HG03558 (cell line): Measurements from ENCODE around the gene MYO16.

Experiments used
- ATAC-seq: cut with Tn5 transposase; IDR thresholded peaks from one replicate; pipeline ENCODE4 v1.9.1; 2021; ENCODE audit warnings: moderate number of reproducible peaks; ENCODE audit not compliant: unreplicated experiment; ENCODE audit errors: extremely low read depth

MYO16 gene

GRCh38 chr13:109159650-109160309 lies 530.4 kb downstream of the MYO16 start:
- no peak for ATAC-seq

GRCh38 chr13:109160357-109160756 lies 530.9 kb downstream of the MYO16 start:
- peak; percentile 31 for ATAC-seq

- ATAC-seq: no peak
Observed at GRCh38 chr13:109160887-109161669, 531.7 kb downstream of the MYO16 start.

- peak; percentile 58 for ATAC-seq
Observed at GRCh38 chr13:109162248-109163036, 533.0 kb downstream of the MYO16 start.

GRCh38 chr13:109163037-109163379 lies 533.6 kb downstream of the MYO16 start:
- no peak for ATAC-seq

GRCh38 chr13:109165417-109165904 lies 536.0 kb downstream of the MYO16 start:
- no peak for ATAC-seq

- ATAC-seq: peak; percentile 18
Observed at GRCh38 chr13:109166804-109167203, 537.4 kb downstream of the MYO16 start.

GRCh38 chr13:109172136-109172535 lies 542.7 kb downstream of the MYO16 start:
- ATAC-seq: no peak

- ATAC-seq: no peak
Observed at GRCh38 chr13:109175666-109176065, 546.3 kb downstream of the MYO16 start.

- ATAC-seq: no peak
Observed at GRCh38 chr13:109180905-109181425, 551.6 kb downstream of the MYO16 start.

GRCh38 chr13:109182777-109183465 lies 553.5 kb downstream of the MYO16 start:
- no peak for ATAC-seq

GRCh38 chr13:109191413-109191812 lies 562.0 kb downstream of the MYO16 start:
- no peak for ATAC-seq

GRCh38 chr13:109192306-109192705 lies 562.9 kb downstream of the MYO16 start:
- ATAC-seq: no peak

- ATAC-seq: no peak
Observed at GRCh38 chr13:109196948-109197347, 567.5 kb downstream of the MYO16 start.

- no peak for ATAC-seq
Observed at GRCh38 chr13:109198585-109198984, 569.2 kb downstream of the MYO16 start.

- ATAC-seq: no peak
Observed at GRCh38 chr13:109199280-109199679, 569.9 kb downstream of the MYO16 start.

GRCh38 chr13:109200556-109200955 lies 571.1 kb downstream of the MYO16 start:
- ATAC-seq: no peak

- ATAC-seq: no peak
Observed at GRCh38 chr13:109203587-109203986, 574.2 kb downstream of the MYO16 start.

- ATAC-seq: no peak
Observed at GRCh38 chr13:109204252-109204651, 574.8 kb downstream of the MYO16 start.

- no peak for ATAC-seq
Observed at GRCh38 chr13:109204657-109205056, 575.2 kb downstream of the MYO16 start.
